Measurements from ENCODE around the gene ANKRD39.

The ANKRD39 gene

DNA sequence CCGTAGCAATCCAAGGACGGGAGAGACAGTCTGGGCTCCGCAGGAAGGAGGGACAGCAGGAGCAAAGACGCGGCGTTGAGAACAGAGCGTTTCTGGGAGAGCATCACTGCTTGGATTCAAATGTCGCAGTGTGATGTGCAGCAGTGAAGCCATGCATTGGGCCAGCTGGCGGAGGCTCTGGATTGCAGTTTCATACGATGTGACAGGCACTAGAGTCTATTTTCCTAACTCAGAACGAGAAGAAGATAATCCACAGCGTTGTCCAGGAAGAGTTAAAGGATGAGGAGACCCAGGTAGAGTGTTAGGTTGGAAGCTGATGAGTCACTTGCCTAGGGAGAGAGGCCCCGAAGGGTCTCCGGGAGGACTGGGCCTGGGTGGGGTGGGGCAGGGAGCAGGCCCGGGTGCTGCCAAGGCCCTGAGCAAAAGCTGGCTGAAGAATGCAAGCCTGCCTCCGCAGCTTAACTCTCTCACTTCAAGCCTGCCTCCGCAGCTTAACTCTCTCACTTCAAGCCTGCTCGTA lies 29.7 kb upstream of the ANKRD39 start:
- in situ Hi-C loops (cut with HindIII; ENCODE audit: low sequenced_read_pairs) = no loop called here
- no peak overlapping the region for H3K4me3 ChIP-seq (ENCODE audit: low read depth, low read length)
- TF ChIP-seq, protein P1, sequence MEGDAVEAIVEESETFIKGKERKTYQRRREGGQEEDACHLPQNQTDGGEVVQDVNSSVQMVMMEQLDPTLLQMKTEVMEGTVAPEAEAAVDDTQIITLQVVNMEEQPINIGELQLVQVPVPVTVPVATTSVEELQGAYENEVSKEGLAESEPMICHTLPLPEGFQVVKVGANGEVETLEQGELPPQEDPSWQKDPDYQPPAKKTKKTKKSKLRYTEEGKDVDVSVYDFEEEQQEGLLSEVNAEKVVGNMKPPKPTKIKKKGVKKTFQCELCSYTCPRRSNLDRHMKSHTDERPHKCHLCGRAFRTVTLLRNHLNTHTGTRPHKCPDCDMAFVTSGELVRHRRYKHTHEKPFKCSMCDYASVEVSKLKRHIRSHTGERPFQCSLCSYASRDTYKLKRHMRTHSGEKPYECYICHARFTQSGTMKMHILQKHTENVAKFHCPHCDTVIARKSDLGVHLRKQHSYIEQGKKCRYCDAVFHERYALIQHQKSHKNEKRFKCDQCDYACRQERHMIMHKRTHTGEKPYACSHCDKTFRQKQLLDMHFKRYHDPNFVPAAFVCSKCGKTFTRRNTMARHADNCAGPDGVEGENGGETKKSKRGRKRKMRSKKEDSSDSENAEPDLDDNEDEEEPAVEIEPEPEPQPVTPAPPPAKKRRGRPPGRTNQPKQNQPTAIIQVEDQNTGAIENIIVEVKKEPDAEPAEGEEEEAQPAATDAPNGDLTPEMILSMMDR (IDR thresholded peaks at IDR 0.05; ENCODE audit: low read depth, low read length) = no peak
- DNase-seq (ENCODE audit: low read depth, low spot score) = no peak

GRCh38 chr2:96885432-96886347 lies 27.9 kb upstream of the ANKRD39 start:
- DNase-seq (ENCODE audit: low read depth, low spot score) = no peak
- H3K4me3 ChIP-seq (ENCODE audit: low read depth, low read length) = no peak overlapping the region
- TF ChIP-seq, protein P1 (IDR thresholded peaks at IDR 0.05; ENCODE audit: low read depth, low read length) = no peak
- in situ Hi-C loops (cut with HindIII; ENCODE audit: low sequenced_read_pairs) = no loop called here

GRCh38 chr2:96884299-96885094 lies 26.7 kb upstream of the ANKRD39 start:
- TF ChIP-seq, protein P1 (IDR thresholded peaks at IDR 0.05; ENCODE audit: low read depth, low read length) = no peak
- in situ Hi-C loops (cut with HindIII; ENCODE audit: low sequenced_read_pairs) = no loop called here
- no peak for DNase-seq (ENCODE audit: low read depth, low spot score)
- H3K4me3 ChIP-seq (ENCODE audit: low read depth, low read length) = no peak overlapping the region

DNA sequence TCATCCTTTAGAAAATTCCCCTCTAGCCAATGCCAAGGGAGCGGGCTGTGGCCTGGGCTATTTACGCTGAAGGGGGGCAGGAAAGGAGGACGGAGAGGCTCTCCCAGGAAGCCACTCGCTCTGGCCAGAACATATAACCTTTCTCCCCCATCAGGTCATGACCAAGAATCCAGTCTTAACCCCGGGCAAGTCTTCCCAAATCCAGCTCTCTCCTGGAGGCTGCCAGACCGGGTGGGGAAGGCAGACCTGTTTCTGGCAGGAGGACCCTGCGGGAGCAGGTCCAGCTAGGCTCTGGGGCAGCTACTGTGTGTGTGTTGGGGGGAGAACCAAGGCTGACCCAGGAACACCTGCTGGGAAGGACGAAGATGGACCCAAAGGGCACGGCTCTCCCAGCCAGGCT lies 25.5 kb upstream of the ANKRD39 start:
- in situ Hi-C loops (cut with HindIII; ENCODE audit: low sequenced_read_pairs) = no loop called here
- H3K4me3 ChIP-seq (ENCODE audit: low read depth, low read length) = no peak overlapping the region
- TF ChIP-seq, protein P1 (IDR thresholded peaks at IDR 0.05; ENCODE audit: low read depth, low read length) = no peak
- no peak for DNase-seq (ENCODE audit: low read depth, low spot score)

GRCh38 chr2:96882906-96883305 lies 25.1 kb upstream of the ANKRD39 start:
- TF ChIP-seq, protein P1 (IDR thresholded peaks at IDR 0.05; ENCODE audit: low read depth, low read length) = no peak
- DNase-seq (ENCODE audit: low read depth, low spot score) = no peak
- in situ Hi-C loops (cut with HindIII; ENCODE audit: low sequenced_read_pairs) = no loop called here
- H3K4me3 ChIP-seq (ENCODE audit: low read depth, low read length) = no peak overlapping the region

DNA sequence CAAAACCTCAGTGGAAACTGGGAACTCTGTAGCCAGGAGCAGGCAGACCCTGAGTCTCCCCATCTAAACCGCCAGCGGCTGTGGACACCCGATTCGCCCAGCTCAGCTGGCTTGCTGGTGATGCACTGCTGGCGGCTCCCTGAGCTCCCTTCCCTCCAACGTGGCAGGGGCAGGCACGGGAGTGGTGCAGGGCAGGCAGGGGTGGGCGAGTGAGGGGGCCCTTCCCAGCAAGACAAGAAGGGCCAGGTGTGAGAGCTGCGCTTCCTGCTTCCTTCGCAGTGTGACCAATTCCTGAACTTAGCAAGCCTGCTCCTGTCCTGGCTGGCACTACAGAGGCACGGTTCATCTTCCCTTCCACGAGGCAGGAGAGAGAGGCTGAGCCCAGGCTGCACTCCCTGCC lies 24.4 kb upstream of the ANKRD39 start:
- in situ Hi-C loops (cut with HindIII; ENCODE audit: low sequenced_read_pairs) = no loop called here
- DNase-seq (ENCODE audit: low read depth, low spot score) = no peak
- TF ChIP-seq, protein P1 (IDR thresholded peaks at IDR 0.05; ENCODE audit: low read depth, low read length) = no peak

More for the DNA sequence above, 24.4 kb upstream of the ANKRD39 start:
- H3K4me3 ChIP-seq (ENCODE audit: low read depth, low read length) = no peak overlapping the region

Data from astrocyte of the spinal cord (primary cell).